Measurements from ENCODE around the gene SENP2.

Gene SENP2

GRCh38 chr3:185678027-185678426 lies 91.9 kb downstream of the SENP2 start:
- no peak for DNase-seq (ENCODE audit: low read depth in 2 of 2)

- no peak for DNase-seq (ENCODE audit: low read depth in 2 of 2)
These were observed 94.1 kb downstream of the SENP2 start for GRCh38 chr3:185680231-185680630.

Measured in activated CD4-positive, alpha-beta T cell treated with anti-CD3 and anti-CD28 coated beads for 24 hours (primary cell).